ENCODE data around the gene OXLD1. TPM values are rescaled to one million over a fixed set of nuclear protein-coding genes. Genes with fewer than 3 reads are reported as not detected.

OXLD1 gene
- total RNA-seq, 4 donors from 2014 or later, result 24.5 to 40.5 (median 31.1) TPM

GRCh38 chr17:81660441-81660840 lies 6.0 kb downstream of the OXLD1 start:
- peaks cover 0 to 4% (median 0%) of the 10 kb centered on the region in 4 donors for H3K27me3 ChIP-seq
- no peak for DNase-seq (ENCODE audit: extremely low spot score)
- no peak overlapping the region for H3K27ac ChIP-seq (replicated peaks in 1 of 4)
- TF ChIP-seq POLR2A (IDR thresholded peaks at IDR 0.05; ENCODE audit: low read depth) (no peak), CTCF (IDR thresholded peaks at IDR 0.05) (no peak), EP300 (IDR thresholded peaks at IDR 0.05) (no peak), POLR2AphosphoS5 (IDR thresholded peaks at IDR 0.05) (no peak)
- intact Hi-C loops (cut with DNase I), result no loop called here
- 97% methylated on average over 9 of the region's 9 CpGs for WGBS
- H3K4me1 ChIP-seq, result peaks cover 5 to 6% (median 6%) of the 10 kb centered on the region in 4 donors
- peaks cover 0 to 15% (median 5%) of the 10 kb centered on the region in 4 donors for H3K36me3 ChIP-seq
- H3K9me3 ChIP-seq, result no peaks in the 10 kb centered on the region
- H3K4me3 ChIP-seq, result no peak overlapping the region

- no peak for DNase-seq (ENCODE audit: extremely low spot score)
- H3K4me1 ChIP-seq, result no peaks in the 10 kb centered on the region
- no peak overlapping the region for H3K27ac ChIP-seq (replicated peaks in 1 of 4)
- no peak overlapping the region for H3K4me3 ChIP-seq
- WGBS, result 84% methylated on average over 5 of the region's 5 CpGs
- peaks cover 0 to 3% (median under 1%) of the 10 kb centered on the region in 4 donors for H3K36me3 ChIP-seq
- intact Hi-C loops (cut with DNase I), result no loop called here
- TF ChIP-seq POLR2A (IDR thresholded peaks at IDR 0.05; ENCODE audit: low read depth) (no peak), EP300 (IDR thresholded peaks at IDR 0.05) (no peak), CTCF (IDR thresholded peaks at IDR 0.05) (no peak), POLR2AphosphoS5 (IDR thresholded peaks at IDR 0.05) (no peak)
- peaks cover 0 to 18% (median 0%) of the 10 kb centered on the region in 4 donors for H3K27me3 ChIP-seq
- no peaks in the 10 kb centered on the region for H3K9me3 ChIP-seq
These were observed 7.4 kb downstream of the OXLD1 start for GRCh38 chr17:81659038-81659437.

- intact Hi-C loops (cut with DNase I), result no loop called here
- WGBS, result 45% methylated on average over 4 of the region's 4 CpGs
- TF ChIP-seq EP300 (IDR thresholded peaks at IDR 0.05), result no peak
- TF ChIP-seq CTCF (IDR thresholded peaks at IDR 0.05), result no peak
- no peak for TF ChIP-seq POLR2A (IDR thresholded peaks at IDR 0.05; ENCODE audit: low read depth)
- TF ChIP-seq POLR2AphosphoS5 (IDR thresholded peaks at IDR 0.05), result no peak
These were observed 9.6 kb downstream of the OXLD1 start for GRCh38 chr17:81656835-81657234.

GRCh38 chr17:81656118-81656743 lies 10.2 kb downstream of the OXLD1 start, which contains the start of gene PDE6G:
Gene PDE6G (minus strand): TSS chr17:81656542. CDS start chr17:81653305, 3,237 bp downstream.
- no peak for DNase-seq (ENCODE audit: extremely low spot score)
- no peaks in the 10 kb centered on the region for H3K4me1 ChIP-seq
- H3K36me3 ChIP-seq, result no peaks in the 10 kb centered on the region
- peaks cover 0 to 46% (median 3%) of the 10 kb centered on the region in 4 donors for H3K27me3 ChIP-seq
- intact Hi-C loops (cut with DNase I), result no loop called here
- TF ChIP-seq CTCF (IDR thresholded peaks at IDR 0.05), result no peak
- TF ChIP-seq EP300 (IDR thresholded peaks at IDR 0.05), result no peak
- no peak for TF ChIP-seq POLR2AphosphoS5 (IDR thresholded peaks at IDR 0.05)
- H3K27ac ChIP-seq (replicated peaks in 1 of 4), result no peak within 1 kb of the TSS
- no peak within 1 kb of the TSS for H3K4me3 ChIP-seq
- H3K9me3 ChIP-seq, result no peaks in the 10 kb centered on the region
- 84% methylated on average over 10 of the region's 15 CpGs for whole genome bisulfite sequencing

More at GRCh38 chr17:81656835-81657234, 9.6 kb downstream of the OXLD1 start:
- no peaks in the 10 kb centered on the region for H3K36me3 ChIP-seq
- no peak overlapping the region for H3K4me3 ChIP-seq
- H3K4me1 ChIP-seq, result no peaks in the 10 kb centered on the region
- DNase-seq (ENCODE audit: extremely low spot score), result no peak
- no peak overlapping the region for H3K27ac ChIP-seq (replicated peaks in 1 of 4)
- H3K27me3 ChIP-seq, result peaks cover 0 to 40% (median 3%) of the 10 kb centered on the region in 4 donors
- no peaks in the 10 kb centered on the region for H3K9me3 ChIP-seq
